HepG2 (cell line): ENCODE measurements around the gene LRRC4. TPM values are rescaled to one million over a fixed set of nuclear protein-coding genes. Genes with fewer than 3 reads are reported as not detected.

ENCODE experiments used
- ATAC-seq: fragments of 200-7000 bp; cut with Tn5 transposase; 3 replicates; pipeline ENCODE4 v1.9.1; 2020; ENCODE audit warnings: mild to moderate bottlenecking, moderate library complexity
- BruUV-seq: library from RNA; stranded (reverse); fragments of 400-500 nt; replicated peaks from 2 replicates; lab custom pipeline; 2021; lab: Mats Ljungman, UMichigan
- CTCF ChIA-PET: fragments of 300-600 bp; formaldehyde crosslinking; extraction: SDS; loops from one replicate; lab custom pipeline; 2021; ENCODE audit warnings: low total read pairs, inconsistent platforms, low intra/inter-chr PET ratio; lab: Yijun Ruan, JAX
- POLR2A ChIA-PET: fragments of 350-600 bp; sonication (Branson Sonifier 250); formaldehyde crosslinking; loops from one replicate; lab custom pipeline; 2020; ENCODE audit warnings: antibody characterized with exemption, inconsistent platforms; lab: Yijun Ruan, JAX
- DNase-seq: peaks from one replicate; pipeline ENCODE4 v3.0.0-alpha.2; 2015; ENCODE audit warnings: low spot score
- FAIRE-seq: peaks from 3 replicates; lab custom pipeline; 2011; peaks lifted over from hg19 to GRCh38; lab: Jason Lieb, UNC
- H2AFZ ChIP-seq: one replicate; pipeline ENCODE4 v1.6.1; 2011; ENCODE audit warnings: low read length, inconsistent platforms
- H3K27ac ChIP-seq: fragments of 300-600 bp; 3 replicates; pipeline ENCODE4 v1.8.0; 2011; ENCODE audit warnings: mixed run types, mild to moderate bottlenecking, mixed read lengths, low read length, inconsistent platforms; ENCODE audit not compliant: insufficient read depth; ENCODE audit errors: extremely low read length
- H3K27me3 ChIP-seq, 2 experiments: fragments of 200-600 bp in 1 of 2; 2 replicates in 1 of 2; 3 replicates in 1 of 2; pipeline versions ENCODE4 v1.6.0 to v1.8.0; 2011; ENCODE audit warnings: low read length in 2 of 2, mild to moderate bottlenecking in 2 of 2, moderate library complexity in 2 of 2, inconsistent platforms in 1 of 2; ENCODE audit not compliant: insufficient read depth in 2 of 2, control insufficient read depth in 1 of 2
- H3K36me3 ChIP-seq, 2 experiments: fragments of 200-600 bp in 1 of 2; replicated peaks in 1 of 2; 2 replicates in 1 of 2; 3 replicates in 1 of 2; pipeline versions ENCODE4 v1.5.1 to v1.8.0; 2011; ENCODE audit warnings: low read length in 2 of 2, inconsistent platforms in 1 of 2; ENCODE audit not compliant: insufficient read depth in 2 of 2, control insufficient read depth in 1 of 2
- H3K4me1 ChIP-seq: 2 replicates; pipeline ENCODE4 v1.5.1; 2012; ENCODE audit warnings: low read length, inconsistent platforms; ENCODE audit not compliant: insufficient read depth
- H3K4me2 ChIP-seq: 2 replicates; pipeline ENCODE4 v1.6.0; 2011; ENCODE audit warnings: low read depth, low read length, inconsistent platforms
- H3K4me3 ChIP-seq, 3 experiments: fragments of 200-600 bp in 1 of 3; sonication (generic), shearing (Covaris generic) in 1 of 3; replicated peaks in 1 of 3; 2 replicates each; pipeline ENCODE4 v1.5.1; 2011 to 2016; ENCODE audit warnings: low read length in 3 of 3, inconsistent platforms in 2 of 3, low read depth in 2 of 3, mild to moderate bottlenecking in 2 of 3, control low read depth in 1 of 3, mixed read lengths in 1 of 3; ENCODE audit not compliant: insufficient read depth in 1 of 3
- H3K79me2 ChIP-seq: one replicate; pipeline ENCODE4 v1.6.1; 2011; ENCODE audit warnings: low read length, inconsistent platforms; ENCODE audit not compliant: insufficient read depth
- H3K9ac ChIP-seq: 2 replicates; pipeline ENCODE4 v1.6.0; 2011; ENCODE audit warnings: mild to moderate bottlenecking, low read depth, low read length, inconsistent platforms; ENCODE audit not compliant: insufficient read depth
- H3K9me3 ChIP-seq: 2 replicates; pipeline ENCODE4 v1.5.1; 2012; ENCODE audit warnings: mild to moderate bottlenecking, low read length
- H4K20me1 ChIP-seq: 2 replicates; pipeline ENCODE4 v1.6.0; 2011; ENCODE audit warnings: inconsistent platforms, mild to moderate bottlenecking, low read length, moderate library complexity; ENCODE audit not compliant: insufficient read depth
- FIP1L1 ChIP-seq: fragments of 200-400 bp; formaldehyde crosslinking; IDR thresholded peaks from 2 replicates; pipeline ENCODE4 v1.6.1; 2018; ENCODE audit warnings: low read depth, mild to moderate bottlenecking, low read length, moderate library complexity, borderline replicate concordance; ENCODE audit not compliant: insufficient read depth
- GTF2F1 ChIP-seq: fragments of 150-350 bp; IDR thresholded peaks from 2 replicates; pipeline ENCODE4 v1.6.1; 2014; ENCODE audit warnings: low read length
- HNRNPUL1 ChIP-seq: fragments of 200-400 bp; formaldehyde crosslinking; IDR thresholded peaks from 2 replicates; pipeline ENCODE4 v1.6.1; 2017; ENCODE audit warnings: low read depth, mild to moderate bottlenecking, low read length, moderate library complexity
- IKZF5 ChIP-seq: IDR thresholded peaks from 2 replicates; pipeline ENCODE4 v1.6.1; 2018; ENCODE audit warnings: missing genetic modification reagents, mild to moderate bottlenecking, missing compliant biosample characterization
- MEIS2 ChIP-seq: sonication (generic); formaldehyde crosslinking; IDR thresholded peaks from 2 replicates; pipeline ENCODE4 v1.9.0; 2021; ENCODE audit warnings: mild to moderate bottlenecking, missing genetic modification reagents
- MIER3 ChIP-seq: IDR thresholded peaks from 2 replicates; pipeline ENCODE4 v1.6.1; 2016; ENCODE audit warnings: missing compliant biosample characterization, borderline replicate concordance
- NR0B2 ChIP-seq: sonication (generic); formaldehyde crosslinking; IDR thresholded peaks from 2 replicates; pipeline ENCODE4 v1.4.0; 2020; ENCODE audit warnings: mild to moderate bottlenecking, missing genetic modification reagents
- SNAPC2 ChIP-seq: sonication (generic); formaldehyde crosslinking; IDR thresholded peaks from 2 replicates; pipeline ENCODE4 v1.8.1; 2022; ENCODE audit warnings: mild to moderate bottlenecking, missing genetic modification reagents
- TRAFD1 ChIP-seq: sonication (generic); formaldehyde crosslinking; IDR thresholded peaks from 2 replicates; pipeline ENCODE4 v1.5.1; 2020; ENCODE audit warnings: missing genetic modification reagents, mild to moderate bottlenecking, borderline replicate concordance
- ZBTB14 ChIP-seq: sonication (generic); formaldehyde crosslinking; IDR thresholded peaks from 2 replicates; pipeline ENCODE4 v1.4.0; 2020; ENCODE audit warnings: missing genetic modification reagents
- ZNF34 ChIP-seq: sonication (generic); formaldehyde crosslinking; IDR thresholded peaks from 2 replicates; pipeline ENCODE4 v1.4.0; 2020; ENCODE audit warnings: mild to moderate bottlenecking, missing genetic modification reagents, borderline replicate concordance
- ZNF468 ChIP-seq: sonication (generic); formaldehyde crosslinking; IDR thresholded peaks from 2 replicates; pipeline ENCODE4 v1.8.0; 2022; ENCODE audit warnings: mild to moderate bottlenecking, moderate library complexity, missing genetic modification reagents
- ZNF574 ChIP-seq: sonication (generic); formaldehyde crosslinking; IDR thresholded peaks from 2 replicates; pipeline ENCODE4 v1.4.0; 2020; ENCODE audit warnings: missing genetic modification reagents
- ZNF644 ChIP-seq: IDR thresholded peaks from 2 replicates; pipeline ENCODE4 v1.6.1; 2016; ENCODE audit warnings: low read depth
- ZXDC ChIP-seq: sonication (generic); formaldehyde crosslinking; IDR thresholded peaks from 2 replicates; pipeline ENCODE4 v1.5.0; 2020; ENCODE audit warnings: mild to moderate bottlenecking, missing genetic modification reagents
- WGBS: methylation state at CpG from one replicate; pipeline ENCODE4 v1.1.6; 2017; ENCODE audit warnings: low lambda C conversion rate; 5-methylcytosine and 5-hydroxymethylcytosine counted together
- in situ Hi-C: cut with HindIII; loops from 2 replicates; pipeline ENCODE4 v1.10.0; 2017; ENCODE audit warnings: low pct_unique_long_range_greater_than_20kb; ENCODE audit not compliant: extremely low pct_ligation_motif_present
- intact Hi-C: fragments of 100-400 bp; cut with micrococcal nuclease; formaldehyde crosslinking; loops from one replicate; pipeline ENCODE4 v1.10.0; 2022; ENCODE audit not compliant: unreplicated experiment
- polyA plus RNA-seq, 8 experiments: library from polyadenylated mRNA; depleted of rRNA in 3 of 8; stranded (reverse) in 7 of 8; unstranded in 1 of 8; fragments of >200 nt; fragmentation: Illumina TruSeq in 4 of 8; extraction: Trizol in 4 of 8; gene quantifications; 2 replicates each; pipeline versions ENCODE4 v1.2.1 to v1.2.3, GENCODE V29; 2011 to 2016; ENCODE audit warnings: low read depth in 4 of 8, missing spikeins in 1 of 8, mixed read lengths in 1 of 8; ENCODE audit not compliant: insufficient read depth in 1 of 8
- total RNA-seq, 5 experiments: library from RNA; depleted of rRNA; stranded (reverse); fragments of >200 nt; fragmentation: Illumina TruSeq; extraction: Trizol; gene quantifications; 2 replicates each; pipeline ENCODE4 v1.2.3, GENCODE V29; 2016; ENCODE audit warnings: low read depth in 1 of 5

LRRC4 gene
- total and polyA plus RNA-seq, 2 of the 13 experiments (the other 11 are each of a cell fraction or from before 2014, with no cell fraction given): not detected

- no TSS peak for BruUV-seq
- ChIA-PET POLR2A (no interaction called here), CTCF (no interaction called here)
- no peak overlapping the region for H2AFZ ChIP-seq
- H3K4me1 ChIP-seq: no peaks in the 10 kb centered on the region
- WGBS: 100% methylated on average over 7 of the region's 7 CpGs
- no peak for DNase-seq
- no peak for ATAC-seq
- H3K27ac ChIP-seq: no peak overlapping the region
- no peaks in the 10 kb centered on the region for H3K79me2 ChIP-seq
- in situ Hi-C loops (no loop called here), intact Hi-C loops (no loop called here)
- no peak overlapping the region for H3K4me2 ChIP-seq
- no peak for FAIRE-seq
- peaks cover 2% of the 10 kb centered on the region; the same call in 1 of the 2 replicates for H4K20me1 ChIP-seq
- H3K36me3 ChIP-seq: peaks cover 6 to 37% of the 10 kb centered on the region in 2 experiments; a peak in 4 of 5 replicates
- no peak overlapping the region for H3K4me3 ChIP-seq
- H3K27me3 ChIP-seq: no peaks in the 10 kb centered on the region
- H3K9me3 ChIP-seq: no peaks in the 10 kb centered on the region
- no peak overlapping the region for H3K9ac ChIP-seq
- no peak for TF ChIP-seq NR0B2 (CRISPR knock-in tag)
- TF ChIP-seq HNRNPUL1: no peak
- TF ChIP-seq ZNF644 (CRISPR knock-in tag): no peak
- no peak for TF ChIP-seq ZNF468 (CRISPR knock-in tag)
- TF ChIP-seq ZBTB14 (CRISPR knock-in tag): no peak
- no peak for TF ChIP-seq IKZF5 (CRISPR knock-in tag)
- no peak for TF ChIP-seq MEIS2 (CRISPR knock-in tag)
- no peak for TF ChIP-seq ZNF34 (CRISPR knock-in tag)
- TF ChIP-seq SNAPC2 (CRISPR knock-in tag): no peak
- TF ChIP-seq ZXDC: no peak
- TF ChIP-seq GTF2F1: no peak
- TF ChIP-seq FIP1L1: no peak
- TF ChIP-seq ZNF574 (CRISPR knock-in tag): no peak
- TF ChIP-seq TRAFD1 (CRISPR knock-in tag): no peak
- TF ChIP-seq MIER3 (CRISPR knock-in tag): no peak
Measured at GRCh38 chr7:128065872-128066271, 34.6 kb upstream of the LRRC4 start.
